ENCODE measurements around the gene MT1A.
A peak's percentile ranks its signal among the peaks of the same experiment; 100 is the strongest.
"Not testable (repeated sequence)": the region's sequence is repeated elsewhere in the genome, so short reads cannot be mapped to it uniquely, and the experiment has no call there.

MT1A gene

DNA sequence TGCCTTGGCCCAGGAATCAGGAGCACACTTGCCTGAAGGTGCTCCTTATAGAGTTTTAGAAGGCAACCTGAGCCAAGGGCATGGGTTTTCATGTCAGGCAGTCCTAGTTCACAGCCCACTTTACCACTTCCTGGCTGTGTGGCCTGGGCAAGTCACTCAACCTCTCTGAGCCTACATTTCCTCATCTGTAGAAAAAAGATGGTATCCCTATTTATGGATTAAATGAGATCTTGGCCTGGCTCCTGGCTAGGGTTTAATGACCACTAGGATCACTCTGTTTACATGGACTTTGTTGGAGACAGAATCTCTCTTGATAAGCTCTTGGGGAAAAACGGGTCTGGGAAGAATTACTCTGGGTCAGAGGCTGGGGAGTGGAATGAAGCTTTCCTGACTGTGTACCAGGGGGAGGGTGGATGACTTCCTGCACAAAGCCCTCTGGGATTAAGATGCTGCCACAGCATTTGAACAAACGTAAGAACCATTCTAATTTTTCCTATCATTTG is 27.8 kb upstream of the MT1A start:
- peak in 1 of 5 experiments; percentile 85 for DNase-seq

DNA sequence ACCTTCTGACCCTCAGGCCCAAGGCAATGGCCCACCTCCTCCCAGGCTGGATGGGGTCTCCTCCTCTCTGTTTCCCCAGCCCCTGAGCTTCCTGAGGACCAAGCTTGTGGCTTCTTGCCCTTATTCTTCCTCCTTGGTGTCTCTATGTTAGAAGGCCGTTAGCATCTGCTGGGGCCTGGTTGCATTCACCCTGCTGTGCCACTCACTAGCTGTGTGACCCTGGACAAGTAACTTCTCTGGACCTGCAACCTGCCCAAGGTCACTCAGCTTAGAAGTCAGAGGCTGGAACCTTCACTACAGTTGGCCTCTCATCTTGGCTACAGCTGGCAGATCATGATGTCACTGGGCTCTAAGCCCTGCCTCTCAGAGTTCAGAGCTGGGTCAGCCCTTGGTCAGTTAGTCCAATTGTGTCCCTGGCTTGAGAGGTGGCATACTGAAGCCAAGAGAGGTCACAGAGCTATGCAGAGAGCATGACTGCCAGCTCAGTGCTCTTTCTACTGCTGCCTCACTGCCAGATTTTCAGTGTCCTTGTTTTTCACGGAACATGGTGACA is 27.1 kb upstream of the MT1A start:
- no peak for DNase-seq

DNA sequence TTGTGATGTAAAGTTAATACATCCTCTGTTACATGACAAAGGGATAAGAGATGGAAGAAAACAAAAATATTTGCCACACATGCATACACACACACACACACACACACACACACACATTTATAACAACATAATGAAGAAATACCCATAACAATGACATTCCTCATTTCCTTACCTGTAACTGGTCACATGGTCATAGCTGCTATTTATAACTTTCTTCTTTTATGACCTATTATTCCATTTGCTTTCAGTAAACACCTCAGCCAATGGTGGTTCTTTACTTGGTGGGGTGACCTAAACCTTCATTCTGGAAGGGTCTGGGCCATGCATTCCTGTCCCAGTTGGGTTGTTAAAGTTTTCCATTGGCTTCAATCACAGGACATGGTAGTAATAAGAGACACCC is 24.8 kb upstream of the MT1A start:
- DNase-seq: no peak

DNA sequence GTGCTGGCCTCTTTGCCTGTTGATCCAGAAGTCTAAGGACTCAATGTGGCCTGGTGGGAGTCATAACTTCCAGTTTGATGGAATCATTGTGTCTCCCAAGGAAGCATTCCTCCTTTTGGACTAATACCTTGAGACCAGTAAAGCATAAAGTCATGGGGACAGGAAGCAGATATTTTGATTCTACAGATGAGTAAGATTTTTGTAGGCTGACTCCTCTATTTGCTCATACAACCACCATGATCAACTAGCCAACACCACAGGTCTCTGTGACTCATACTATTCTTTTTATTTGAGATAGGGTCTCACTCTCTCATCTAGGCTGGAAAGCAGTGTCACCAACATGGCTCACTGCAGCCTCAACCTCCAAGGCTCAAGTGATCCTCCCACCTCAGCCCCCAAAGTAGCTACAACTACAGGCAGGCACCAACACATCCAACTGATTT is 23.9 kb upstream of the MT1A start:
- peak in 1 of 5 experiments; percentile 87 for DNase-seq

DNA sequence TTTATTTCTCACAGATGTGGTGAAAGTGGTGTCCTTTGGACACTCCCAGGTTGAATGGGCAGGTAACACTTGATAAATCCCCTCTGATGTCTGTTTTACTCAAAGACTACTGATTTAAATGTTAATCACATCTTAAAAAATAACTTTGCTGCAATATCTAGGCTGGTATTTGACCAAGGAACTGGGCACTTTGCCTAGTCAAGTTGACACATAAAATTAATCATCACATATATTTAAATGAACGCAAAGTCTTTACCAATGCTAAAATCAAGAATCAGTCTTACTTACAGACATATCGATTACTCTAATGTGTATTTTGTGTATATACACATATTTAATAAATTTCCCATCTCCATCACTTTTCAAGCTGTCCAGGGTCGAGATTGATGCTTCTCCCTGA is 23.1 kb upstream of the MT1A start:
- DNase-seq: no peak

DNA sequence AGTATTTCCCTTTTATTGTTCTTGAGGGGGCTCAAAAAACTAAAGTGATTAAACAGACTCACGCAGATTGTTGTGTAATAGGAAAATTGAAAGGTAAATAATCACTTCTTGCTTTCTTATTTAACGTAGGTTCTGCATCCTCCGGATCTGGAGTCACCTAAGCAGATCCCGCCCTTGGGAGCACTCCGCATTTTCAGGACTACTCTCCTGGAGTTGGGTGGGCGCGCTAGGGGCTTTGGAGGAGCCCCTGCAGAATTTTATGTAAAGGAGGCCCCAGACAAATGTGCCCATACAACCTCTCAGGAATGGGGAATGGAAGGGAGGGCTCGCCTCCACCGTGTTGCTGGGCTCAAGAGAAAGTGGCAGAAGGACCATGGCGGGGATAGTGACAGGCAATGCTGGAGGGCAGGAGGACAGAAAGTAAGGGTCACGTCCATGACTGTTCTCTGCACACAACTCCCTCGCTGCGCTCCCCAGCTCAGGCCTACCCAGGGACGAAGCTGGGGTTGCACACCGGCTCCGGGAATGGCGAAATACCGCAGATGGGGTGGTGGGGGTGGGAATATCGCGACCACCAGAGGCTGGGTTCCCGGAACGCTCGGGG is 21.8 kb upstream of the MT1A start:
- DNase-seq: no peak

DNA sequence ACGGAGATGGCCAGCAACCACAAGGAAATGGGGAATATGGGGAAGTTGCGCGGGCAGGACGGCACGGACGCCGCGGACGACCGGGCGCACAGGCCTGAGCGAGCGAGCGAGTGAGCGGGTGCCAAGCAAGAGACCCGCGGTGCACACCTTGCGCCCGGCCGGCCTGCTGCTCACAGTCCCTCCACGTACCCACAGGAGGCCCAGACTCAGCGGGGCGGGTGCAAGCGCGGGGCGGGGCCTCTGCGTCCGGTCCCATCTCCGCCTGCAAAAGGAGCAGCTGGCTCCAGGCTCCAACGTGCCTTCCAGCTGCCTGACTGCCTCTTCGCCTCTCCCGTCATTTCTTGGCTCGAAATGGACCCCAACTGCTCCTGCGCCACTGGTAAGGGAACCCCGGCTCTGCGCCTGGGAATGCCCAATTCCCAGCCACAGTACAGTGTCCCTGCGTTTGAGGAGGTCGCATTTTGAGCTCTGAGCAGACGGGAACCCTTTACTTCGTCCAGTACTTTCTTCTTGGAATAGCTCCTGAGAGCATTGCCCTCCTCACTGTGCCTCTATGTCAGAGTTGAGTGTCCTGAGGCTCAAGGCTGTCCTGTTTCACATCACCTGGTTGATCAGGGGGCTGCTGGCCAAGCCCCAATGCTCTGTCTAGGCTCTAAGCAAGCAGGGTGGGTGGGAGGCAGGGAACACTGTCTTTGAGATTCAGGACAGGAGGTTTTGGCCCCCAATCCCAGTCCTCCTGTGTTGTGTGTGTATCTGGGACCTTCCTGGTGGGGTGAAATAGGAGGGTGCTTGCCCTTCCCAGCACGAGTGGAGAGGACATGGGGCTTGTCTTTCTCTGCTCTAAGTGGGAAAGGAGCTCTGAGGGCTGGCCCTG is 21.0 kb upstream of the MT1A start:
- peak in 3 of 5 experiments; percentile 27 to 79 (median 37) for DNase-seq

DNA sequence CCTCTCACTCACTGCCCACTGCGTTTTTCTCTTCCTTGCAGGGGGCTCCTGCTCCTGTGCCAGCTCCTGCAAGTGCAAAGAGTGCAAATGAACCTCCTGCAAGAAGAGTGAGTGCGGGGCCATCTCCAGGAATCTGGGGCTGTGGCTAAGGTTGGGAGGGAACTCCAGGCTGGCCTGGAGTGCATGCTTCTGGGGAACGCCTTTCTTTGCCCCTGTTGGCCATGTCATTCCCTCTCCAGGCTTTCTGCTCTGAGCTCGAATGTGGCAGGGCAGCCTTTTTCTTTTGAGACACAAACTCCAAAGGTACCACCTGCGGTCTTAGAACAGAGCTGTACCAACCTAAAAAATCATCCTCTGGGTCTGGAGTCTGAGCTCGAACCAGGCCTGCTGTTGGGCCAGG is 20.3 kb upstream of the MT1A start:
- no peak for DNase-seq

DNA sequence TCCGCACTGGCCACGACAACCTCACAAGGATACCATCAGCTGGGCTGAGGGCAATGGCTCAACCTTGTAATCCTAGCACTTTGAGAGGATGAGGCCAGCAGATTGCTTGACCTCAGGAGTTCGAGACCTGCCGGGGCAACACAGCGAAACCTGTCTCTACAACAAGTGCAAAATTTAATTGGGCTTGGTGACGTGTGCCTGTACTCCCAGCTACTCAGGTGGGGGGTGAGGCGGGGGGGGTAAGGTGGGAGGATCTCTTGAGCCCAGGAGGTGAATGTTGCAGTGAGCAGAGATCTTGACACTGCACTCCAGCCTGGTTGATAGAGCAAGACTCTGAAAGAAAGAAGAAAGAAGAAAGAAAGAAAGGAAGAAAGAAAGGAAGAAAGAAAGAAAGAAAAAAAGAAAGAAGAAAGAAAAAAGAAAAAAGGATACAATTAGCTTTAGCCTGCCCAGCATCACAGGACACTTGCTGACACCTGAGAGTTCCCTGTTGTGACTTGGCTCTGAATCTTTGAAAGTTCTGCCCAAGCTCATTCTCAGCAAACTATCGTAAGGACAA is 18.0 kb upstream of the MT1A start:
- no peak for DNase-seq

DNA sequence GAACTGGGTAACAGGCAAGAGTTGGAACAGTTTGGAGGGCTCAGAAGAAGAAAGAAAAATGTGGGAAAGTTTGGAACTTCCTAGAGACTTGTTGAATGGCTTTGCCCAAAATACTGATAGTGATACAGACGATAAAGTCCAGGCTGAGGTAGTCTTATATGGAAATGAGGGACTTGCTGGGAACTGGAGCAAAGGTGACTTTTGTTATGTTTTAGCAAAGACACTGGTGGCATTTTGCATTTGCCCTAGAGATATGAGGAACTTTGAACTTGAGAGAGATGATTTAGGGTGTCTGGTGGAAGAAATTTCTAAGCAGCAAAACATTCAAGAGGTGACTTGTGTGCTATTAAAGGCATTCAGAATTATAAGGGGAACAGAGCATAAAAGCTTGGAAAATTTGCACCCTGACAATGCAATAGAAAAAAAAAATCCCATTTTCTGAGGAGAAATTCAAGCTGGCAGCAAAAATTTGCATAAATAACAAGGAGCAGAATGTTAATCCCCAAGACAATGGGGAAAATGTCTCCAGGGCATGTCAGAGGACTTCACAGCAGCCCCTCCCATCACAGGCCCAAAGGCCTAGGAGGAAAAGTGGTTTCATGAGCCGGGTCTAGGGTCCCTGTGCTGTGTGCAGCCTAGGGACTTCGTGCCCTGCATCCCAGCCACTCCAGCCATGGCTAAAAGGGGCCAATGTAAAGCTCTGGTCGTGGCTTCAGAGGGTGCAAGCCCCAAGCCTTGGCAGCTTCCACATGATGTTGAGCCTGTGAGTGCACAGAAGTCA is 16.6 kb upstream of the MT1A start:
- DNase-seq: not testable (repeated sequence)

DNA sequence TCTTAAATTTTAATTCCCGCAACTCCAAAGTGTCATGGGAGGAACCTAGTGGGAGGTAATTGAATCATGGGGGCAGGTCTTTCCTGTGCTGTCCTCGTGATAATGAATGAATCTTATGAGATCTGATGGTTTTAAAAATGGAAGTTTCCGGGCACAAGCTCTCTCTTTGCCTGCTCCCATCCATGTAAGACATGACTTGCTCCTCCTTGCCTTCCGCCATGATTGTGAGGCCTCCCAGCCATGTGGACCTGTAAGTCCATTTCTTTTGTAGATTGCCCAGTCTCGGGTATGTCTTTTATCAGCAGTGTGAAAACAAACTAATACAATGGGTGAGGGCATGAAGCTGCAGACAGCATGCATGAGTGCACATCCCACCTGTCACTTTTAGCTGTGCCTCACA is 15.3 kb upstream of the MT1A start:
- not testable (repeated sequence) for DNase-seq

DNA sequence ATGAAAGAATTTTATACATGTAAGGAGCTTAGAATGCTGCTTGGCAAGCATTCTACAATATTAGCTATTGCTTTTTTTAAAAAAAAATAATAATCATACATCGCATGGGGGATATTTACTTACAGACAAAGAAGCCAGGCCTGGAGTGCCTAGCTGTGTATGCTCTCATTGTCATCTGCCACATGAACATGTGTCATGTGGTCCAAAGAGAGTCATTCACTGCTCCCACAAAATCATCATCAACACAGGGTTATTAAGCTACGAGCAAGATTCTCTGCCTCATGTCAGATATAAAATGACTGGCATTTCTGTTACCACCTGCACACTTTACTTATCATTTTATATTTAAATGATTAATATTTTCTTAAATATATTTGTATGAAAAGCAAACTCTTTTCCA is 14.8 kb upstream of the MT1A start:
- DNase-seq: no peak

DNA sequence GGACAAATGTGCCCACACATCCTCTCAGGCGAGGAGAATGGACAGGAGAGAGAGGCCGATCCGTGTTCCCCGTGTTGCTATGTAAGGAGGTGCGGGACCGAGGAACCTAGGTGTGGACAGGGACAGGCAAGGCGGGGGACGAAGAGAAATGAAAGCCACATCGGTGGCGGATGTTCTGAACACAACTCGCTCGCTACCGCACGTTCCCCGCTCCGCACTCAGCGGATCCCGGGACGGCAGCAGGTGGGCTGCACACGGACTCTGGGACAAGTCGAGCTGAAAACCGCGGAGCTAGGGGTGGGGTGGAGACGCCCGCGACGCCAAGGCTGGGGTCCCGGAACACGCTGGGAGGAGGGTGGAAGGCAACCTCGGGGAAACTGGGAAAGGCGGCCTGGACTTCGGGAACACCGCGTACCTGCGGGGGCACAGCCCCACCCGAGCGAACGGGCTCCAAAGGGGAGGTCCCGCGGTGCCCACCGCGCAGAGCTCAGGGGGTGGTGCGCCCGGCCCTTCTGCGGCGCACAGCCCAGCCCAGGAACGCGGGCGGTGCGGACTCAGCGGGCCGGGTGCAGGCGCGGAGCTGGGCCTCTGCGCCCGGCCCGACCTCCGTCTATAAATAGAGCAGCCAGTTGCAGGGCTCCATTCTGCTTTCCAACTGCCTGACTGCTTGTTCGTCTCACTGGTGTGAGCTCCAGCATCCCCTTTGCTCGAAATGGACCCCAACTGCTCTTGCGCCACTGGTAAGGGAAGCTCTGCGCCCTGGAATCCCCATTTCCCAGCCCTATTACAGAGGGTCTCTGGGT is 13.1 kb upstream of the MT1A start, which contains the start of gene MT1E:
MT1E (plus strand) TSS at position 642 of the 803 bp plus-strand sequence; CDS start at position 713, 71 bp downstream.
- peak in 3 of 5 experiments; percentile 15 to 87 (median 42) for DNase-seq

DNA sequence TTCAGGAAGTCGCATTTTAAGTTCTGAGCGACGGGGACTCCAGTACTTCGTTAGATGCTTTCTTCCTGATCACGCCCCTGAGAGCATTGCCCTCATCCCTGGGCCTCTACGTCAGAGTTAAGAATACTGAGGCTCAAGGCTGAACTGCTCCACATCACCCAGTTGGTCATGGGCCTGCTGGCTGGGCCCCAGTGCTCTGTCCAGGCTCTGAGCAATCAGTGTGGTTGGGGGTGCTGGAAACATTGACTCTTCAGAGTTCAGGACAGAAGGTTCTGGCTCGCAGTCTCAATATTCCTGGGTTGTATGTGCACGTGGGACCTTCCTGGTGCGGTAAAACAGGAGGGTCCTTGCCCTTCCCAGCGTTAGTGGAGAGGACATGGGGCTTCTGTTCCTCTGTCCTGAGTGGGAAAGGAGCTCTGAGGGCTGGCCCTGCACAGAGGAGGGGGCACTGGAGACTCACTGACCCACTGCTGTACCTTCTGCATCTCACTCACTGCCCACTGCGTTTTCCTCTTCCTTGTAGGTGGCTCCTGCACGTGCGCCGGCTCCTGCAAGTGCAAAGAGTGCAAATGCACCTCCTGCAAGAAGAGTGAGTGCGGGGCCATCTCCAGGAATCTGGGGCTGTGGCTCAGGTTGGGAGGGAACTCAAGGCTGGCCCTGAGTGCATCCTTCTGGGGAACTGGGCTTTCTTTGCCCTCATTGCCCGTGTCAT is 12.4 kb upstream of the MT1A start:
- DNase-seq: no peak

DNA sequence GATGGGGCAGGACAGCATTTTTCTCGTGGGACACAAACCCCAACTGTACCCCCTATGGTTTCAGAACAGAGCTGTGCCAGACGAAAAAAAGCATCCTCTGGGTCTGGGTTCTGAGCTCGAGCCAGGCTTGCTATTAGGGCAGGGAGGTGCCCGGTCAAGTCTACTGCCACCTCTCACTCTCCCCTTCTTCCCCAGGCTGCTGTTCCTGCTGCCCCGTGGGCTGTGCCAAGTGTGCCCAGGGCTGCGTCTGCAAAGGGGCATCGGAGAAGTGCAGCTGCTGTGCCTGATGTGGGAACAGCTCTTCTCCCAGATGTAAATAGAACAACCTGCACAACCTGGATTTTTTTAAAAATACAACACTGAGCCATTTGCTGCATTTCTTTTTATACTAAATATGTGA is 11.8 kb upstream of the MT1A start:
- no peak for DNase-seq

DNA sequence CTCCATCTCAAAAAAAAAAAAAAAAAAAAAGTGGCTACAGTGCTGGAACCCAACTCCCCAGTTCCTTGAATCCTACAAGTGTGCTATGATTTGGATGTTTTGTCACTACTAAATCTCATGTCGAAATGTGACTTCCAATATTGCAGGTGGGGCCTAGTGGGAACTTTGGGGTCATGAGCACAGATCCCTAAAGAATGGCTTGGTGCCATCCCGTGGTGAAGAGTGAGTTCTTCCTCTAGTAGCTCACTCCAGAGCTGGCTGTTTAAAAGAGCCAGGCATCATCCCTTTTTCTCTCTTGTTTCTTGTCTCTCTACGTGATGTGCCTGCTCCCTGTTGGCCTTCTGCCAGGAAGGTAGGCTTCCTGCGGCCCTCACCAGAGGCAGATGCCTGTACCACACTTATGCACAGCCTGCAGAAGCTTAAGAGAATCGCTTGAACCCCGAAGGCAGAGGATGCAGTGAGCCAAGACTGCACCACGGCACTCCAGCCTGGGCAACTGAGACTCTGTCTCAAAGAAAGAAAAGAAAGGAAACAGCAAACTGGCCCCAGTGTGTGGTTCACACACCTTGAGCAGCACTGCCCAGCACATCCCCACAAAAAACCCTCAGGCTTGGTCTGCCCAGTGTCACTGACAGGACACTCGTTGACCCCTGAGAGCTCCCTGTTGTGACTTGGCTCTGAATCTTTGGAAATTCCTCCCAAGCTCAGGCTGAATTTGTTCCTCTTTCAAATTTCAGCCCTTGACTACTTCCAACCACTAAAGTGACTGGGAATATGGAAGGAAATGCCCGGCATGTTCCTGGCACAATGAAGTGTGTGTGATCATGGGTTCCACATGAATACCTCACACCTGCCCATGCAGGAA is 9.7 kb upstream of the MT1A start:
- no peak for DNase-seq

DNA sequence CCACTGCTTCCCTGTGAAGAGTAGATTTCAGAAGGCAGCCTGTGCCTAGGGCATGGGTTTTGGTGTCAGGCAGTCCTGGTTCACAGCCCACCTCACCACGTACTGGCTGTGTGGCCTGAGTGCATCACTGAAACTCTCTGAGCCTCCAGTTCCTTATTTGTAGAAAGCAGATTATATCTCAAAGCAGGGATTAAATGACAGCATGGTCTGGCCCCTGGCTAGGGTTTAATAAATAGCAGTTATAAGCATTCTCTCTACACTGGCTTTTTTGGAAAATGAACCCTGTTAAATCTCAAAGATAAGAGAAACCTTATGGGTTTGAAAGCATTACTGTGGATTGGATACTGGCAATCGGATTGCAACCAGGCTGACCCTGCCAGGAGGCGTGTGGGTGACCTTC is 8.9 kb upstream of the MT1A start:
- DNase-seq: no peak

DNA sequence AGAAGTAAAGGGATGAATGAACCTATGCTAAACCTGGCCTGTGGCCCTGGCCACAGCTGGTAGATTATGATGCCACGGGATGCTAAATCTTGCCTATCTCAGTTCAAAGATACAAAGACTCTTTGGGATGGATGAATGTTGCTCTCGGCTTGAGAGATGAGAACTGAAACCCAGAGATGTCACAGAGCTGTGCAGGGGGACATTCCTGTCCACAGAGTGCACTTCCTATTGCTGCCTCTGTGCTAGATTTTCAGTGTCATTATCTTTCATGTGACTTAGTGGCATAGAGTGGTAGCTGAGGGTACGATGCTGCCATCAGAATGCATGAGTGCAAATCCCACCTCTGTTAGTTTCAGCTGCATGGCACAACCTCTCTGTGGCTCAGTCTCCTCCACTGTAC is 8.3 kb upstream of the MT1A start:
- DNase-seq: peak in 1 of 5 experiments; percentile 45

DNA sequence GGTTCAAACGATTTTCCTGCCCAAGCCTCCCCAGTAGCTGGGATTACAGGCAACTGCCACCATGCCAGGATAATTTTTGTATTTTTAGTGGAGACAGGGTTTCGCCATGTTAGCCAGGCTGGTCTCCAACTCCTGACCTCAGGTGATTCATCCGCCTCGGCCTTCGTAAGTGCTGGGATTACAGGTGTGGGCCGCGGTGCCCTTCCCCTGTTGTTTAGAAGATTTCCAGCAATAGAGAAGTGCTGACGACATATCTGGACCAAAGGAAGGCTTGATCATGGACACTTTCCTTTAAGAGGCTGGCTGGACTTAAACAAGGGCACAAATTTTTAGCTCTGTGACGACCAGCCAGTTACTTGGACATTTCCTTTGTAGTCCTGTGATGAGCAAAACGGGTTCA is 7.3 kb upstream of the MT1A start:
- DNase-seq: no peak

DNA sequence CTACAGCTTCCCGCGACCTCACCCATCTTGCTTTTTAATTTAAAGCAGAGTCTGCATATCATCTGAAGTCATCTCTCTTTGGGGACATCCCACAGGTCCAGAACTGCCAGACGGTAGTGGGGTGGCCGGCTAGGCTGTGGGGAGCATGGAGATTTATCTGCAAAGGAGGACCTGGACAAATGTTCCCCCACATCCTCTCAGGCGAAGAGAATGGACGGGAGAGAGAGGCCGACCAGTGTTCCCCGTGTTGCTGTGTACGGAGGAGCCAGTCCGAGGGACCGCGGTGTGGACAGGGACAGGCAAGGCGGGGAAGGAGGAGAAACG is 6.7 kb upstream of the MT1A start:
- no peak for DNase-seq

All from T-helper 2 cell (primary cell).